ENCODE data around the gene PHC1.

GRCh38 chr12:8960176-8960575 is 45.9 kb downstream of the PHC1 start:
- TF ChIP-seq CTCF (conservative IDR thresholded peaks at IDR 0.05; ENCODE audit: low read depth, low read length) (no peak), EZH2 (IDR thresholded peaks at IDR 0.05; ENCODE audit: low read length, unreplicated experiment) (no peak)
